Measurements from ENCODE around the gene ATP1B2. TPM values are rescaled to one million over a fixed set of nuclear protein-coding genes. Genes with fewer than 3 reads are reported as not detected.

The ATP1B2 gene, protein sequence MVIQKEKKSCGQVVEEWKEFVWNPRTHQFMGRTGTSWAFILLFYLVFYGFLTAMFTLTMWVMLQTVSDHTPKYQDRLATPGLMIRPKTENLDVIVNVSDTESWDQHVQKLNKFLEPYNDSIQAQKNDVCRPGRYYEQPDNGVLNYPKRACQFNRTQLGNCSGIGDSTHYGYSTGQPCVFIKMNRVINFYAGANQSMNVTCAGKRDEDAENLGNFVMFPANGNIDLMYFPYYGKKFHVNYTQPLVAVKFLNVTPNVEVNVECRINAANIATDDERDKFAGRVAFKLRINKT
- total RNA-seq: under 1 TPM; 0.17 to 0.18 TPM

DNA sequence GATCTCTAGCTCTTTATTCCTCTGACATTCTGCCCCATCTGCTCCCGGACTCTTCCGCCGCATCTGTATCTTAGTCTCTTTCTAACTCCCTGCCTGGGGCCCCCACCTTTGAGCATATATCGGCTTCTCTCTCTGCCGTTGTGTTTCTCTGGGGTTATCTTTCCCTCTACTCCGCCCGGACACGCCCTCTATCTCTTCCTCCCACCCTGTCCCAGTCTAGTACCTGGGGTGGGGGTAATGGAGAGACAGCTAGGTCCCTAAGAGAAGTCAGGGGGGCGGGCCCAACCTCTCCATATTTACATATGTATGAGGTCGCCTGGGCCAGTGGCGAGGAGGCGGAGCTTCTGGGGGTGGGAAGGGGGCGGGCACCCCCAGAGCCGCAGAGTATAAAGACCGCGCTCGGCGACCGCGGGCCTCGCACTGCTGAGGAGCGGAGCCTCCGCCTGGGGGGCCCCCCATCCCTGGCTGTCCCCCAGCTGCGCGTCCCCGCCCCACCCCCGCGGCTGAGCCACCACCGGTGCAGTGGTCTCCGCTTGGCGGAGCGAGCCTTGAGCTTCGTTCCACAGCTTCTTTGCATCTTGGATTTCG, at the start of gene ATP1B2:
Gene ATP1B2 (plus strand): TSS at position 418 of the 588 bp plus-strand sequence. CDS start 593 bp downstream, outside the sequence.

DNA sequence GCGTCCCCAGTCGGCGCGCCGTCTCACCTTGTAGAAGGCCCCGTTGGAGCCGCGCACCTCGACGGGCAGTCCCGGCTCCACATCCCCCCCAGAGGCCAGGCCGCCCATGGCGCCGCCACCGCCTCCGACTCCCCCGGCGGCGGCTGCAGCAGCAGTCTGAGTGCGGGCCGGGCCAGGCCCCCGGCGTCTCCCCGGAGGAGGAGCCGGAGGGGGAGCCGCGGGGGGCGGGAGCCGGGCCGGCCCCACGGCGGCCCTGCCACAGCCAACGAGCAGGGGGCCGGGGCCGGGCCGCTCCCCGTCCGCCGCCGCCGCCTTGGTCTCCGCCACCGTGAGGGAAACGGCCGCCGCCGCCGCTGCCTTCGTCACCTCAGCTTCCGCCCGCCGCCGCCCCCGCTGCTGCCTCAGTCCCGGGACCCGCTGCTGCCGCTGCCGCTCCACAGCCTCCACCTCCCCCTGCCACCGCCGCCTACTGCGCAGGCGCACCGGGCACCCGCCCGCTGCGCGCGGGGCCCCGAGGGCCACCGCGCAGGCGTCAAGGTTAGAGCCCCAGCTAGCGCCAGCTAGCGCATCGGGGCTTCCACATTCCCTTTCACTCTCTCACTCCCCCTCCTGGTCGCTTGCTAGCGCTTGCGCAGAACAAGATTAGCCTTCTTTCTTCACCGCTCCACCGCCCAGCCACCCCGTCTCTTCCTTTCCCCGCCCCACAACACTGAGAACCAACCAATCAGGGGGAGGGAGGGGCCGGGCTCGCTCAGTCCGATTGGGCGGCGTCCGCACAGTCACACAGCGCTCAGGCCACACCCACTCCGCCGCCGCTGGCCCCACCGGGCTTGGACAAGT, 36.1 kb upstream of the ATP1B2 start, which contains the start of gene FXR2:
Gene FXR2 (minus strand): TSS at position 473 of the 840 bp plus-strand sequence. CDS start 365 bp downstream, at position 108.

DNA sequence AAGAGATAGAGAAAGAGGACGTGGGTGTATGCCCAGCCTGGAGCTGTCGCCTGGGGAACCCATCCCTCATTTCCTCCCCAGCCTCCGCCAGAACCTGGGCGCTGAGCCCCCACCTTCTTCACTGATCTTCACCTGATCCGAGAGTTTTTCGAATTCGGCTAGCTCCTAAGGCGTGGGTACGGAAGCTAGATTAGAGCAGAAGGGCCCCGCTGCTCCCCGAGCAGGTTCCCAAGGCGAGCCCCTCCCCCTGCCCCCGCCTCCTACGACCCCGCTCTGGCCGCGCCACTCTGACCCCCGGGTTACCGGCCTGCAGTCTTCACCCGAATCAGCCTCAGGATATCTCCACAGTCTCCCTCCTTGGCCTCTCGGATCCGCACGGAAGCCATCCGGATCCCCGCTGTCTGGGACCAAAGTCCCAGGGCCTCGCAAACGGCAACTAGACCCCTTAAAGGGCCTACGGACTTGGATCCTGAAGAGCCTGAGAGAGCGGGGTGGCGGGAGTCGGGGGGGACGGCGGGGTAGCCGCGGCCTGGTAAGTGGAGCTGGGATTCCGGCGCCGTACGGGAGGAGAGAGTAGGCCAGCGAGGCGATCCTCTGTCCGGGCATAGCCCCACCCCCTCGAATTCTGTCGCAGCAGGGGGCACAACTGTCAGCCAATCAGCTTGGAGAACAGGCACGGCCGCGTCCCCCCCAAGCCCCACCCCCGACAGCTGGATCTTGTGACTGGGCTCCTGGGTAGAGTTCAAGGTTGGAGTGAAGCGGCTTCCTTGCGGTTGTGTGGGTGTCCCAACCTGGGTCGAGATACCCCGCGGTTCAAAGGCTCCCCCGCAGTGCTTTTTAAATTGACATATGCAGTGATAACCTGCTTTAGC, 23.2 kb upstream of the ATP1B2 start, which contains the start of gene SAT2:
Gene SAT2 (minus strand): TSS at position 572 of the 872 bp plus-strand sequence. CDS start 186 bp downstream, at position 386.

DNA sequence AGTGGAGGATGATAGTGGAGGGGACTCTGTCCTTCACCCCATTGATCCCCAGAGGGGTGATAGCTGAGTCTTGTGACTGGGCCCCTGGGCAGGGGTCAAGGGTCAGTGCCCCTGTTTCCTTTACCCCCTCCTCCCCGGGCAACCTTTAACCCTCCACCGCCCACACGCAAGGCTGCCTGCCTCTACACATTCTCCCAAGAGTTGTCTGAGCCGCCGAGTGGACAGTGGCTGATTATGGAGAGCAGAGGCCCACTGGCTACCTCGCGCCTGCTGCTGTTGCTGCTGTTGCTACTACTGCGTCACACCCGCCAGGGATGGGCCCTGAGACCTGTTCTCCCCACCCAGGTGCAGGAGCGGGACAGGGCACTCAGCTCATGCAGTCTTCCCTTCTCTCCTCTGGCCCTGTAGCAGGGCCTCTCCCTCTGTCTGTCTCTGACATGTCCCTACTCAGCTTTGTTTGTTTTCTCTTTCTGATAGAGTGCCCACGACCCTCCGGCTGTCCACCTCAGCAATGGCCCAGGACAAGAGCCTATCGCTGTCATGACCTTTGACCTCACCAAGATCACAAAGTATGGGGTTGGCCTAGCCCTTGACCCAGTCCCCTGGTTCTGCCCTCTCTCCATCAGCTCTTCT, 20.7 kb upstream of the ATP1B2 start, which contains the start of gene SHBG:
Gene SHBG (plus strand): TSS at position 197 of the 633 bp plus-strand sequence. CDS start 38 bp downstream, at position 235.

DNA sequence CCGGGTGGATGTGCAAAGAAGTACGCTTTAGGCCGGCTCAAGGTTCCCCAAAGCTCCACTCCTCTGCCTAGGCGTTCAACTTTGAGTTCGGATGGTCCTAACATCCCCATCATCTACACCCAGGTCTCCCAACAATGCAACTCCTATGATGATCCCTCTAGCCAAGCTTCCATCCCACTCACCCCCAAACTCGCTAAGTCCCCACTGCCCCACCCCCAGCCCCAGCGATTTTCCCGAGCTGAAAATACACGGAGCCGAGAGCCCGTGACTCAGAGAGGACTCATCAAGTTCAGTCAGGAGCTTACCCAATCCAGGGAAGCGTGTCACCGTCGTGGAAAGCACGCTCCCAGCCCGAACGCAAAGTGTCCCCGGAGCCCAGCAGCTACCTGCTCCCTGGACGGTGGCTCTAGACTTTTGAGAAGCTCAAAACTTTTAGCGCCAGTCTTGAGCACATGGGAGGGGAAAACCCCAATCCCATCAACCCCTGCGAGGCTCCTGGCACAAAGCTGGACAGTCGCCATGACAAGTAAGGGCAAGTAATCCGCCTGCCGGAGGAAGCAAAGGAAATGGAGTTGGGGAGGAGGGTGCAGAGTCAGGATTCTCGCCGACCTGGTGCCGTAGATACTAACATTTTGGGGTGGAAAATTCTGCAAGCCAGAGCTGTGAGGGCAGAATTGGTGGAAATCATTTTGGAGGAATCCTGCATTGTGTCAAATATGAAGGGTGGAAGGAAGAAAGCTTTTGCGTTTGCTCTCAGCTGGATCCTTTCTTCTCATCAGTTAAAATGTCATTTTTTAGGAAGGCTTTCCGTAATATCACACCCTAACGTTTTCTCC, 36.6 kb downstream of the ATP1B2 start, which contains the start of gene TP53:
Gene TP53 (minus strand): TSS at position 419 of the 836 bp plus-strand sequence. CDS start 10,896 bp downstream, outside the sequence.

DNA sequence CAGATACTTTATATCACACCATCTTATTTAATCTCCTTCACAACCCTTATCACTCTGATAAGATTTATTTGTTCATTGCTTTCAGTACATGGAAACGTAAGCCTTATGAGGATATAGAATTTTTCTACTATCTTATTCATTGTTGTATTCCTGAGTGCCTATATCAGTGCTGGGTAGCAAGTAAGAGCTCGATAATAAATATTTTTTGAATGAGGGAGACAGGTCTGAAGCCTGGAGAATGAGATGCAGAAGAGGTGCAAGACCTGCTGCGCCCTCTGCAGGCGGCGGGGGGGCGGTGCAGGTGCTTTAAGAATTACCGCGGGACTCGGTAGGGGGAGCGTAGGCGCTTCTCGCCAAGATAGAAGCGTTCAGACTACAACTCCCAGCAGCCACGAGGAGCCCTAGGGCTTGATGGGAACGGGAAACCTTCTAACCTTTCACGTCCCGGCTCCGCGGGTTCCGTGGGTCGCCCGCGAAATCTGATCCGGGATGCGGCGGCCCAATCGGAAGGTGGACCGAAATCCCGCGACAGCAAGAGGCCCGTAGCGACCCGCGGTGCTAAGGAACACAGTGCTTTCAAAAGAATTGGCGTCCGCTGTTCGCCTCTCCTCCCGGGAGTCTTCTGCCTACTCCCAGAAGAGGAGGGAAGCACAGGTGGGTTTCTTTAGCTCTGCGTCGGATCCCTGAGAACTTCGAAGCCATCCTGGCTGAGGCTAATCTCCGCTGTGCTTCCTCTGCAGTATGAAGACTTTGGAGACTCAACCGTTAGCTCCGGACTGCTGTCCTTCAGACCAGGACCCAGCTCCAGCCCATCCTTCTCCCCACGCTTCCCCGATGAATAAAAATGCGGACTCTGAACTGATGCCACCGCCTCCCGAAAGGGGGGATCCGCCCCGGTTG, 37.4 kb downstream of the ATP1B2 start, which contains the start of gene WRAP53:
Gene WRAP53 (plus strand): TSS at position 570 of the 900 bp plus-strand sequence. CDS start 172 bp downstream, at position 742.

DNA sequence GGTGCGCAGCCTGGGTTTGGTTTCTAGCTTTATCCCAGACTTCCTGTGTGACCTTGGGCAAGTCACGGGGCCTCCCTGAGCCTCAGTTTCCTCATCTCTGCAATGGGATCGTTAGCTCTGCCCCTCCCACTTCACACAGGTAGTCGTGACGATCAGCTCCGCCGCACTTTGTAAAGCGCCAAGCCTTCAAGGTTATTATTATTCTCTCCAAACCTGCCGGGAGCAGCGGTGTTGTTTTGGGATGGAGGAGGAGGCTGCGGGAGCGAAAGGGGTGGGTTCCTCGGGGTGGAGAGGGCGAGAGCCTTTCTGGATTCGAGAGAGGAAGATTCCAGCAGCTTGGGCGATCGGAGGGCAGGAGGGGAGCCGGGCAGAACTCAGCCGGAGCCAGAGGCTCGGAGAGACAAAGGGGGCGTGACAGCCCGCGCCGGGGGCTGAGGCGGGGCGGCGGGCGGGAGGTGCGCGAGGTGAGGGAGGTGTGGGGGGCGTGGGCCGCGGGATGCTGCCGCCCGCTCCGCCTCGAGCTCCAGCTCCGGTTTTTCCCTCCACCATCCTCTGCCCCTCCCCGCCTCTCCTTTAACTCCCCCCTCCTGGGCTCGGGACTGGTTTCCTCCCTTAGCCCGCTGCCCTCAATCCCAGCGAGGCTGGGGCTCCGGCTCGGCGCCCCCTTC, 54.0 kb downstream of the ATP1B2 start, which contains the start of gene EFNB3:
Gene EFNB3 (plus strand): TSS at position 602 of the 668 bp plus-strand sequence. CDS start 397 bp downstream, outside the sequence.

Other genes with a start within 250 kb of the ATP1B2 start
- gene TMEM256, start 246.8 kb upstream of the ATP1B2 start, total RNA-seq: 10 to 100 TPM; 66.2 to 67.9 TPM
- 1 to 10 TPM; 4.9 to 5.1 TPM for gene NLGN2, start 243.1 kb upstream of the ATP1B2 start, total RNA-seq
- not detected for gene SPEM1, start 230.6 kb upstream of the ATP1B2 start, total RNA-seq
- not detected for gene SPEM2, start 225.3 kb upstream of the ATP1B2 start, total RNA-seq
- not detected for gene SPEM3, start 222.1 kb upstream of the ATP1B2 start, total RNA-seq
- gene TMEM102, start 215.5 kb upstream of the ATP1B2 start, total RNA-seq: 10 to 100 TPM; 16.3 to 17.0 TPM
- 10 to 100 TPM; 21.3 to 21.6 TPM for gene FGF11, start 211.4 kb upstream of the ATP1B2 start, total RNA-seq
- 10 to 100 TPM; 15.3 to 19.0 TPM for gene CHRNB1, start 205.9 kb upstream of the ATP1B2 start, total RNA-seq
- gene ZBTB4, start 171.3 kb upstream of the ATP1B2 start, total RNA-seq: 10 to 100 TPM; 29.0 to 29.5 TPM
- gene SLC35G6, start 169.5 kb upstream of the ATP1B2 start, total RNA-seq: not detected
- 100 to 1,000 TPM; 174 to 175 TPM for gene POLR2A, start 166.6 kb upstream of the ATP1B2 start, total RNA-seq
- gene TNFSF12, start 101.9 kb upstream of the ATP1B2 start, total RNA-seq: 100 to 1,000 TPM; 100 to 103 TPM
- 1 to 10 TPM; 7.2 to 7.4 TPM for gene TNFSF13, start 92.2 kb upstream of the ATP1B2 start, total RNA-seq
- gene SENP3, start 89.0 kb upstream of the ATP1B2 start, total RNA-seq: 10 to 100 TPM; 37.6 to 42.1 TPM
- gene CD68, start 71.3 kb upstream of the ATP1B2 start, total RNA-seq: 10 to 100 TPM in 1 of 2 experiments, 1 to 10 TPM in 1; 9.8 to 10.3 TPM
- 10 to 100 TPM; 52.8 to 56.0 TPM for gene MPDU1, start 67.1 kb upstream of the ATP1B2 start, total RNA-seq
- gene SOX15, start 60.8 kb upstream of the ATP1B2 start, total RNA-seq: under 1 TPM; 0.17 to 0.38 TPM
- 10 to 100 TPM; 29.3 to 32.6 TPM for gene FXR2, start 36.0 kb upstream of the ATP1B2 start, total RNA-seq
- 10 to 100 TPM; 32.7 to 38.7 TPM for gene SAT2, start 23.1 kb upstream of the ATP1B2 start, total RNA-seq
- not detected for gene SHBG, start 20.8 kb upstream of the ATP1B2 start, total RNA-seq
- gene TP53, start 36.6 kb downstream of the ATP1B2 start, total RNA-seq: 100 to 1,000 TPM; 147 to 148 TPM
- gene WRAP53, start 37.6 kb downstream of the ATP1B2 start, total RNA-seq: 10 to 100 TPM; 12.5 to 13.4 TPM
- not detected for gene EFNB3, start 54.3 kb downstream of the ATP1B2 start, total RNA-seq
- gene DNAH2, start 66.8 kb downstream of the ATP1B2 start, total RNA-seq: not detected
- gene KDM6B, start 183.3 kb downstream of the ATP1B2 start, total RNA-seq: 10 to 100 TPM; 20.5 to 21.6 TPM
- 1 to 10 TPM in 1 of 2 experiments, under 1 TPM in 1; 0.82 to 1.4 TPM for gene TMEM88, start 204.1 kb downstream of the ATP1B2 start, total RNA-seq
- 10 to 100 TPM; 54.3 to 54.5 TPM for gene NAA38, start 206.6 kb downstream of the ATP1B2 start, total RNA-seq
- gene CYB5D1, start 207.1 kb downstream of the ATP1B2 start, total RNA-seq: 1 to 10 TPM; 6.7 to 7.4 TPM
- 100 to 1,000 TPM; 182 to 203 TPM for gene CHD3, start 237.9 kb downstream of the ATP1B2 start, total RNA-seq